Measurements from ENCODE around the gene CPED1.
"Not testable (repeated sequence)": the region's sequence is repeated elsewhere in the genome, so short reads cannot be mapped to it uniquely, and the experiment has no call there.

The CPED1 gene

DNA sequence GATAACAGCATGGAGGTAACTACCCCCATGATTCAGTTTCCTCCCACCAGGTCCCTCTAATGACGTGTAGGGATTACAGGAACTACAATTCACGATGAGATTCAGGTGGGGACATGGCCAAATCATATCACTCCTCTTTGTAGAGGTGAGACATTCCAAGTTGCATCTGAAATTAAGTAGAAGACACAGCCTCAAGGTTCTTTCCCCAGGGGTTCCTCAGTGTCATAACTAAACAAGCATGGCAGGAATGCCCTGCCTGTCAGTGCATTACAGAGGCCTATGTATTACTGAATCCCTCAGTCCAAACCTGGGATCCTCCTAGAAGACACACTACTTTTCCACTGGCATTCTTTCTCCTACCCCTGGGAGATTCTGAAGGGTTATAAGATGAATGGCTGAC, 297.7 kb downstream of the CPED1 start:
- DNase-seq (ENCODE audit: low spot score) = no peak

GRCh38 chr7:121286742-121287734, 298.5 kb downstream of the CPED1 start:
- no peak for DNase-seq (ENCODE audit: low spot score)

GRCh38 chr7:121288894-121289293, 300.4 kb downstream of the CPED1 start:
- no peak for DNase-seq (ENCODE audit: low spot score)

DNA sequence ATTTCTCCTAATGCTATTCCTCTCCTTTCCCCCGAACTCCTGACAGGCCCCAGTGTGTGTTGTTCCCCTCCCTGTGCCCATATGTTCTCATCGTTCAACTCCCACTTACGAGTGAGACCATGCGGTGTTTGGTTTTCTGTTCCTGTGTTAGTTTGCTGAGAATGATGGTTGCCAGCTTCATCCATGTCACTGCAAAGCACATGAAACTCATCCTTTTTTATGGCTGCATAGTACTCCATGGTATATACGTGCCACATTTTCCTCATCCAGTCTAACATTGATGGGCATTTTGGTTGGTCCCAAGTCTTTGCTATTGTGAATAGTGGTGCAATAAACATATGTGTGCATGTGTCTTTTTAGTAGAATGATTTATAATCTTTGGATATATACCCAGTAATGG, 301.4 kb downstream of the CPED1 start:
- not testable (repeated sequence) for DNase-seq (ENCODE audit: low spot score)

- no peak for DNase-seq (ENCODE audit: low spot score)
Measured at GRCh38 chr7:121294448-121294992, 306.0 kb downstream of the CPED1 start.

DNA sequence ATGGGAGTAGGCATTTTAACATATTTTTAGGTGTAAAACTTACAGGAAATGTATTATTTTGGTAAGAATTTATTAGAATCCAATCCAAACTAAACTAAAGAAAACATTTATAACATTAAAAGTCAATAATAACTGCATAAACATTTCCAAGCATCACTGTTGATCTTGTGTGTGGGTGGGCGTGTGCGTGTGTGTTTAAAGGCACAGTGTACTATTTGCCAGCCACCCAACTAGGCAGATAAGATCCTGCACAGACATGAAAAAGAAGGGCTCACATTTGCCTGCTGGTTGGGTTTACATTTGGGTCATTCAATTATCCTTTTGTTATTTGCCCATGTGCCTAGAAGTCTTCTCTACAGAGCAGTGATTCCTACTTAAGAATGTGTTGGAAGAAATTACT, 309.3 kb downstream of the CPED1 start:
- no peak for DNase-seq (ENCODE audit: low spot score)

- no peak for DNase-seq (ENCODE audit: low spot score)
Measured at GRCh38 chr7:121298831-121299239, 310.3 kb downstream of the CPED1 start.

DNA sequence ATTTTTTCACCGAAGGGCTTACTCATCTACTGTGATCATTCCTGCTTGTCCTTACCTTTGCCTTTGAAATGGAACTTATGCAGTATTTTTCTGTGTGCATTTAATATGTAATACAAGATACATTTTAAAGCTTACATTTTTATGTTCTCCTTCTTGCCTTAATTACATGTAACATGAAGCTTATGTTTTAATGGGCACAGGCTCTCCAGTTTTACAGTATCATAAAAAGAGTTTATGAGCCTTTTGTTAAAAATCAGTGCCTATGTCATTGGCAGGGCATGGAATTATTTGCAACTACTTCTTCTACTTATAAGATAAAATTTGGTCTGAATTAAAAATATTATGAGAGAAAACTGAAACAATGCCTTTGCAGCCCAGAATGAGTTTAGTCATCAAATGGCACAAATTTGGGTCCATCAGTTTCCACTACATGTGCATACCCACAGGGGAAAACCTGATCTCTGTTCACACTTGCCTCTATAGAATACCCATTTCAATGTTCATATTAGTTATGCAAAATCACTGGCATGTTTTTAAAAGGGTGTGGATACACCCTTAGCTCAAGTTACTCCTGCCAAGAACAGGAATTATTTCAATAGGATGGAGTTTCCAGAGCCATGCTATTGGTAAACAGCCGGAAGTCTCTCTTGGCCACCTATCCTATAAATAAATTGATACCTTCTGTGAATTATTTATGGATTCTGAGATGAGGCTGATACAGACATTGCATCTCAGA, 312.3 kb downstream of the CPED1 start:
- DNase-seq (ENCODE audit: low spot score) = no peak

DNA sequence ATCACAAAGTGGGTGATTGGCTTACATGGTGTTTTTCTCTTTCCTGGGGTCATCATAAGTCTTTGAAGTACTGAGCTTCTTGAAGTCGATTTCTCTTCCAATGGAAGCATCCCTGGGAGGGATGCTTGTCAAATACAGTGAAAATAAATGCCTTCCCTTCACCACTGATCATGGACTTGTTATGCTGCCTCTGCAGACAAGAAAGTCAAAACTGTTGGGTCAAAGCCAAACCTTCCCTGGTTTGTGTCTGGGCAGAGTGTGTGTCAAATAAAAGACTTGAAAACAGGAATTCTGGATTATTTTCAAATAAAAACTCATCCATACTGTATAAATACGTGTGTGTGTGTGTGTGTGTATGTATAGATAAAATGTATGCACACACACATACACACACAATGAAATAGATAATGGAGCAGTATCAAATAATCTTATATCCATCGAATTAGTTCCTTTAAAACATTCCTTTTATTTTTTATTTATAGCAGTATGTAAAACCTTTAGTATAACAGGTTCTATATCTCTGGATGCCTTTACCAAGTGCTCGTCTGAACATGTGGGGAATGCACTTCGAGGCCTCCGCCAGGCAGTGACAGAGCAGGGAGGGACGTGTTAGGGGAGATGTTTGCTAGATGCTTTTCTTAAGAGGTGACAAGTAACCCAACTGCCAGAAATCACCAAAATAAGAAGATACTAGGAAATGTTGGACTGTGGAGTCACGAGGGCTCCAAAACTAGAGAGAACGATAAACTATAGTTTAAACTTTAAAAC, 313.1 kb downstream of the CPED1 start:
- DNase-seq (ENCODE audit: low spot score) = no peak

DNA sequence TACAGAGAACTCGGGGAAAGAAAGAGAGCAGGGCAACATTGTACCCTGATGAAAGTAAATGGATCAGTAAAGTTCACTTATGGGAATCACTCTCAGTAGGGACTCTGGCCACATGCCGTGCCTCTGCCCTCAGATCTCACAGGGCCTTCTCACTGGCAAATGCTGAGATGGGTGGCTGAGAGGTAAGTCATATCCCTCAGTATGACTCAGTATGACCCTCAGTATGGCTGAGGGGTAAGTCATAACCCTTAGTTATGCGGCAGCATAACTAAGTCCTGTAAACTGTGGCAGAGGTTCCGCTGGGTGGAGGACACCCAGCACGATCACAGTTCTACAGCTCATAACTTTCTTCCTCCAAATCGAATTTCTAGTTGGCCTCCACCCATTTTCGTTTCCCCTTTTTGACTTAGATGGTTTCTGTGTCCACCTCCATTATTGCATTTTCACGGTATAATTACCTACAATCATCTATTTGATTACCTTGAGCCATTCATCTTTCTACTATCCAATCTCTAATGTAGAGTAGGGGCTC, 313.8 kb downstream of the CPED1 start:
- no peak for DNase-seq (ENCODE audit: low spot score)

DNA sequence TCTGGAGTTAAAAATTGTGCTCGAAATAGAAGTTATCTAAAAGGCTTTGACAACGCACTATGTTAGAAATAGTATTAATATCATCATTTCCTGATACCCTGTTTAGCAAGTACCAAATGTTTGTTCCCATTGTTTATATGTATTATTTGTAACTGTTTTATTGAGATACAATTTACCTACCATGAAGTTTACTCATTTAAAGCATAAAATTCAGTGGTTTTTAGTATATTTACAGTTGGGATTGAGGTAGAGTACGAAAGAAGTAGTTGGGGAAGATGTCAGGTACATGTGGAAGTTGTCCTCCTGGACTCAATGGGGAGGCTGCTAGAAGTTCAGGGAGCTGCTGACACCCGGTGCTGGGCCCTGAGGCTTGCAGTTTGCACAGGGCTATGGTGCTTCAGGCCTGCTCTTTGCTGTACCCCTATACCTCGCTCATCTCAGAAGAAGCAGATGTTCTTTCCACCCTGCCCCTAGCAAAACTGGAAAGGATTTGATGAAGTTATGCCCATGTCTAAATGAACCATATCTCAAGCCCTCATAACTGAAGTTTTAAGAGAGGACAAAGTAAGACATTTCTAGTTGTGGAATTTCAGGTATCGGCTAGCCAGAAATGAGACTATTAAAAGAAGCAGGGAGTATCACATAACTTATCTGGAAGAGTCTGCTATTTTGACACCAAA, 315.1 kb downstream of the CPED1 start:
- DNase-seq (ENCODE audit: low spot score) = no peak

DNA sequence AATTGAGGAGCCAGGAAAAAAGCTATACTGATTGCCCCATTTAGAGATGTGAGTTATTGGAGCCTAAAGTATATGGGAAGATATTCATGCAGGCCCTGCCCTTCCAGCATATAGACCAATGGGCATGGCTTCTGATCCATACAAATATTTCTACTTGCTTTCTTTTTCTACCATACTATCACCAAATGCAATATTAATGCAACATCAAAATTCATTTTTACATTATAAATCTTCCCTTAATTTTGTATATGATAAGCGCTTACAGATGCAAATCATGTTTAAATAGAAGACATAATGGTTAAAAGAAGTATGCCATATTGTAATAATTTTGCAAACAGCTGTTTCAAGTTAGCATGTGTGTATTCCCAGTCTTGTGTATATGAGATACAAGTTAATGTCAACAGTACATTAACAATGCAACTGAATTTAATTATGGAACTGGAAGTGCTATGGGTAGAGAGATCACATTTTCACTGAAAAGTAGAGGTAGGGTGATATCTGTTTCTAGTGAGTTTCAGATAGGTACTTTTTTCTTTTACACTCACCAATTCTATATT, 315.7 kb downstream of the CPED1 start:
- no peak for DNase-seq (ENCODE audit: low spot score)

- DNase-seq (ENCODE audit: low spot score) = no peak
Measured at GRCh38 chr7:121305109-121305508, 316.6 kb downstream of the CPED1 start.

DNA sequence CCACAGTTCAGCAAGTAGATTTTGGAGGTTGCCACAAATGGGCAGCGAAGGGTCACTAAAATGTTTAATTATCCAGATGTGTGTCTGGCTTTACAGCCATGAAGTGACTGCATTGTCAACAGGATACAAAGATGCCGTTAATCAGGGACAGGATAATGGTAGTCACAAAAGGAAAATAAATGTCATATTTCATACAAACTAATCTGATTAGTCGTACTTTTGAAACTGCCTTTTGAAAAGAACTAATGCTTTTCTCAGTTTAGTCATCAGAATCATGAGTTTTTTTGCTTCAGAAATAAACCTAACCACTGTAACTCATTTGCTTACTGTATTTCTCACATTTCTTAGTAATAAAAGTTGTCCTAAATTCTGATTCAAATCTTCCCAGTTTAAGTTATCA, 318.1 kb downstream of the CPED1 start:
- no peak for DNase-seq (ENCODE audit: low spot score)

DNA sequence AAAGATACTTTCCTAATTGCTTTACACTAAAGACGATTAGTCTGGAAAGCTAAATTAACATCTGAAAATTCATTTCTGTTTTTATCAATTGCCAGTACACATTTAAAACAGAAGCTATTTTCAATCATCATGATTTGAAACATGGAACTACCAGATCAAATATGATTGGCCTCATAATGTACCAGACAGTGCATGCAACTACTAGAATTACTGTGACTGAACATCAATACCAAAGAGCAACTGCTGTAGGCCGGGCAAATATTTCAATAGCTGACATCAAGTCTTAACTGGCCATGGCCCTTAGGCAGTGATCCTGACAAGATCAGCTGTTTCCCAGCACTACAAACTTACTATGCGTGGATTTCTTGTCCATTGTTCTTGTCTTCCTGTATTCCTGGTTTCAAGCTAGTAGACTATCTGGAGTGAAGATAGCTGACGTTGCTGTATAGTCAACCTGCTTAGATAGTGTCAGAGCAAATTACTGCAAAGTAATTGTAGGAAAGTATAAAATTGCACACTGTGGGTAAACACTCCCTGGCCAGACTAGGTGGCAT, 318.6 kb downstream of the CPED1 start:
- no peak for DNase-seq (ENCODE audit: low spot score)

DNA sequence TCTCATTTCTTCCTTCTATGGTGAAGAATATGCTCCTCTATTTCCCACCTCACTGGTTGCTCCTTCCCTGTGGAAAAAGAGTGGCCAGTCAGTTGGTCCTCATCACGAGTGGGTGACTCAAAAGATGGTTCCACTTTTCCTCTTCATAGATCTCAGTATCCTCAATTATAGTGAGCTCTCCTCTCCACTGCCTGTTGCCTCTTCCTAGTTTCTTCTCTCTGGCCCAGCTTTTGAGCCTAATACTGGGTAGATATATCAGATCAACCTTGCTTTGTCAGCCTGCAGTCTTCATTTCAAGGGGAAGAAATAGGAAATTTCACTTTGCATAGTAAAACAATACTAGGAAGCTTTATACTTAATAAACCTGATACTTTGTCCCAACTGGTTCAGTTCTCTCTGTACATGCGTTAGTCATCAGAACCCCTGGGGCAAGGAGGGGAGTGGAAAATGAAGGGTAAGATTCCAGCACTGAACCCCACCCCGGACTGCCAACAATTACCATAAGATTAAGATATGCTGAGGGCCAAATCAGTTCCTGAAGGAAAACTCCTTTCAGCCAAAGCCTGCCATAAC, 324.8 kb downstream of the CPED1 start:
- DNase-seq (ENCODE audit: low spot score) = no peak

GRCh38 chr7:121313793-121314676, 325.5 kb downstream of the CPED1 start:
- DNase-seq (ENCODE audit: low spot score) = no peak

DNA sequence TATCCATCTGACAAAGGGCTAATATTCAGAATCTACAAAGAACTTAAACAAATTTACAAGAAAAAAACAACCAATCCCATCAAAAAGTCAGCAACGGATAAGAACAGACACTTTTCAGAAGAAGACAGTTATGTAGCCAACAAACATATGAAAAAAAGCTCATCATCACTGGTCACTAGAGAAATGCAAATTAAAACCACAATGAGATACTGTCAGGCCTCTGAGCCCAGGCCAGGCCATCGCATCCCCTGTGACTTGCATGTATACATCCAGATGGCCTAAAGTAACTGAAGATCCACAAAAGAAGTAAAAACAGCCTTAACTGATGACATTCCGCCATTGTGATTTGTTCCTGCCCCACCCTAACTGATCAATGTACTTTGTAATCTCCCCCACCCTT, 326.7 kb downstream of the CPED1 start:
- not testable (repeated sequence) for DNase-seq (ENCODE audit: low spot score)

DNA sequence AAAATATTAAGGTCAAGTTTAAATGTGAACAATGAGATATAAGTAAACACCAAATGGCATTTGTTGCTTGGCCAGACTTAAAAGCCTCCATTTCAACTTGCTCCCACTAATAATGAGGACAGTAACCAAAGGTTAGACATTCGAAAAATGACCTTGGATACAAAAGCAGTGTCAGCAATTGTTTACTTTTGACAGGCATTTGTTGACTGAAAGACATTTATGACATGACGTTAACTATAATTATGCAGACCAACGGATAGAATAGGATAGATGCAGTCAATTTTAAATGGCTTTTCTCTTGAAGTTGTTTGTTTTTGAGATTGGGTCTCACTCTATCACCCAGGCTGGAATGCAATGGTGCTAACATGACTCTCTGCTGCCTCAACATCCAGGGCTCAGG, 333.9 kb downstream of the CPED1 start:
- no peak for DNase-seq (ENCODE audit: low spot score)
